Skeletal muscle tissue (tissue), 4 donors: ENCODE results near the gene RCBTB2. TPM values are rescaled to one million over a fixed set of nuclear protein-coding genes. Genes with fewer than 3 reads are reported as not detected.

ENCODE experiments used
- H3K27ac ChIP-seq: one replicate; pipeline ENCODE4 v1.7.0; 2013; ENCODE audit warnings: mild to moderate bottlenecking, low read depth, low read length, inconsistent platforms
- H3K27me3 ChIP-seq, 3 donors: one replicate each; pipeline ENCODE4 v1.7.0; 2013; ENCODE audit warnings: low read length in 3 of 3; ENCODE audit not compliant: control insufficient read depth in 3 of 3, insufficient read depth in 3 of 3
- H3K36me3 ChIP-seq, 3 donors: one replicate each; pipeline ENCODE4 v1.7.0; 2013; ENCODE audit warnings: low read length in 3 of 3; ENCODE audit not compliant: control insufficient read depth in 3 of 3, insufficient read depth in 3 of 3
- H3K4me1 ChIP-seq, 3 donors: one replicate each; pipeline ENCODE4 v1.7.0; 2013; ENCODE audit warnings: low read length in 3 of 3, mild to moderate bottlenecking in 3 of 3; ENCODE audit not compliant: control insufficient read depth in 3 of 3, insufficient read depth in 3 of 3
- H3K4me3 ChIP-seq, 3 donors: one replicate each; pipeline ENCODE4 v1.7.0; 2013; ENCODE audit warnings: low read length in 3 of 3
- H3K9ac ChIP-seq, 3 donors: one replicate each; pipeline ENCODE4 v1.7.0; 2013; ENCODE audit warnings: low read length in 3 of 3, mild to moderate bottlenecking in 3 of 3, moderate library complexity in 2 of 3, low read depth in 1 of 3
- H3K9me3 ChIP-seq, 3 donors: one replicate each; pipeline ENCODE4 v1.7.0; 2013; ENCODE audit warnings: low read length in 3 of 3; ENCODE audit not compliant: control insufficient read depth in 3 of 3
- total RNA-seq: library from RNA; depleted of rRNA; stranded (reverse); fragments of >200 nt; gene quantifications from one replicate; pipeline ENCODE4 v1.2.3, GENCODE V29; 2014
- donor health status: Osteomylitis.

The RCBTB2 gene
- total RNA-seq, 1 donor from 2014 or later: 18.3 TPM

DNA sequence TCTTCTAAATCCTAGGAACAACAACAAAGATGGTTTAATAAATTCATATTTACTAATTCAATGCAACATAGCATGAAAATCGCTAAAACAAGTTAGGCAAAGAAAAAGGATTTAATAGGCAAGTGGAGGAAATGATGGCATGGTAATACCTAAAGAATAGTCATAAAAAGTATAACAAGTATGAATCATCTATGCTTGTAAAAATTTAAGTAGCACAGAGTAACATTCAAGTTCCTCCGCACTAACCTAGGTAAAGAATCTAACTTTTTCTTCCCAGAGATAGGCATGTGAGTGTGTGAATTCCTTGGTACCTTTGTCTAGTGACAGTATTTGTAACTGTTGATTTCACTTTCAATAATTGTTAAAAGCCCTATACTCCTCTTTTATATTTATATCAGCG is 42.6 kb downstream of the RCBTB2 start:
- no peak overlapping the region for H3K9ac ChIP-seq
- H3K27me3 ChIP-seq: no peaks in the 10 kb centered on the region
- no peaks in the 10 kb centered on the region for H3K9me3 ChIP-seq
- H3K27ac ChIP-seq: no peak overlapping the region
- peaks cover 4 to 10% (median 9%) of the 10 kb centered on the region in 3 donors for H3K4me1 ChIP-seq
- H3K36me3 ChIP-seq: peaks cover 0 to 5% (median 0%) of the 10 kb centered on the region in 3 donors
- H3K4me3 ChIP-seq: no peak overlapping the region

DNA sequence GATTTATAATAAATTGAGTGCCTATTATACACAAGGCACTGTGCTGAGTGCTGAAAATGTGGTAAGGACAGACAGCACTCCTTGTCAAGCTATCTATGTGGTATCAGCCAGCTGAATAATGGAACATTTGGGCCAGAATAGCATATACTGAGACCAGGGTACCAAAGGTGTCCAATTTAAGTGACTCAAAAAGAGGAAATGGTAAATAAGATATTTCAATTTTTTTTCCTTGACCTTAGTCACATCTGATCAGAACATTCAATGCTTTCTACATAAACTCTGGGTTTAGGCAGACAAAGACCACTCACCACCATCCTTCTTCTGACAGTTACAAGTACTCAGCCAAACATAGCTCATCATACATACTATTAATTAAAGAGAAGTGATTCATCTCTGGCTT is 43.2 kb downstream of the RCBTB2 start:
- Histone ChIP-seq H3K27ac (no peak overlapping the region), H3K36me3 (peaks cover 0 to 5% (median 0%) of the 10 kb centered on the region in 3 donors), H3K9me3 (no peaks in the 10 kb centered on the region), H3K9ac (no peak overlapping the region), H3K4me1 (peaks cover 4 to 10% (median 9%) of the 10 kb centered on the region in 3 donors), H3K27me3 (no peaks in the 10 kb centered on the region), H3K4me3 (no peak overlapping the region)

DNA sequence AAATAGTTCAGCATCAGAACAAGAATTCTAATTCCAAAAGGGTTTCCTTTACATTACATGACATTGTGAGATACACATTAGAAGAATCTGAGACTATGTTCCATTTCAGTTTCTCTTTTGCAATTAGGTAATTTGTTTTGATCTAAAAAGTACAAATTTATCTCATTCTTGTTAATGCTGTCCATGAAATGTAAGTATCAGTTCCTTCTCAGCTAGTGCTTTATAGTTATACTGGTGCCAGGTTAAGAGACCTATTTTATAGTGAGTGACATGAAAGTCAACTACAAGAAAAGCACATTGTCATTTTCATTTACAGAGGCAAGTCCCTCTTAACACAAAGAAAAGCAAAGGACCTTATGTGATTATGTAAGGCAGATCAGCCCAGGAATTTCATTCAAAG is 43.9 kb downstream of the RCBTB2 start:
- Histone ChIP-seq H3K4me1 (peaks cover 4 to 10% (median 9%) of the 10 kb centered on the region in 3 donors), H3K9ac (no peak overlapping the region), H3K27me3 (no peaks in the 10 kb centered on the region), H3K4me3 (no peak overlapping the region), H3K36me3 (peaks cover 0 to 5% (median 0%) of the 10 kb centered on the region in 3 donors), H3K9me3 (no peaks in the 10 kb centered on the region), H3K27ac (no peak overlapping the region)

- Histone ChIP-seq H3K9ac (no peak overlapping the region), H3K27me3 (no peaks in the 10 kb centered on the region), H3K27ac (no peak overlapping the region), H3K4me3 (no peak overlapping the region), H3K9me3 (no peaks in the 10 kb centered on the region), H3K36me3 (peaks cover 0 to 5% (median under 1%) of the 10 kb centered on the region in 3 donors), H3K4me1 (peaks cover 4% of the 10 kb centered on the region in 3 donors)
These were observed 44.9 kb downstream of the RCBTB2 start for GRCh38 chr13:48487968-48488367.

- Histone ChIP-seq H3K9me3 (no peaks in the 10 kb centered on the region), H3K36me3 (peaks cover 0 to 5% (median 2%) of the 10 kb centered on the region in 3 donors), H3K4me3 (no peak overlapping the region), H3K9ac (no peak overlapping the region), H3K27ac (no peak overlapping the region), H3K27me3 (no peaks in the 10 kb centered on the region), H3K4me1 (peaks cover under 1 to 4% (median under 1%) of the 10 kb centered on the region in 3 donors)
These were observed 46.0 kb downstream of the RCBTB2 start for GRCh38 chr13:48486836-48487235.

DNA sequence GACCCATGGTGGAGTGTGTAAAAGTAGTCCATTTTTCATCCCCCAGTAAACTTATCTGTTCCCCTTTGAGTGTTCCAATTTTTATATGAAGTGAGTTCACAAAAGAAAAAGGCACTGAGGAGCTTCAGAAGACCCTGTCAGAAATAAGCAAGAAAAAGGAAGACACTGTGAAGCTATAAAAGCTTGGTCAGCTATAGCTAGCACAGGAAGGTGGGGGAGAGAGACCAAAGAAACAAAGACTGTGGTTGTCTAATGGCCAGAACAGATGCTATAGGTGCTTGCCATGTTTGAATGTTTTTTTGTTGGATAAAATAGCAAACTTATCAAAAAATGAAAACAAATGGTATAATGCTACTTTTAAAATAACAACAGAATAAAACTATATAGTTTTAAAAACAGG is 46.5 kb downstream of the RCBTB2 start:
- no peak overlapping the region for H3K4me3 ChIP-seq
- H3K27me3 ChIP-seq: no peaks in the 10 kb centered on the region
- peaks cover 0 to 5% (median 2%) of the 10 kb centered on the region in 3 donors for H3K36me3 ChIP-seq
- no peak overlapping the region for H3K9ac ChIP-seq
- no peak overlapping the region for H3K27ac ChIP-seq
- H3K4me1 ChIP-seq: peaks cover 0 to under 1% (median 0%) of the 10 kb centered on the region in 3 donors
- no peaks in the 10 kb centered on the region for H3K9me3 ChIP-seq

- no peaks in the 10 kb centered on the region for H3K4me1 ChIP-seq
- H3K9me3 ChIP-seq: no peaks in the 10 kb centered on the region
- H3K9ac ChIP-seq: no peak overlapping the region
- H3K27me3 ChIP-seq: no peaks in the 10 kb centered on the region
- no peak overlapping the region for H3K4me3 ChIP-seq
- H3K36me3 ChIP-seq: peaks cover 0 to 5% (median 2%) of the 10 kb centered on the region in 3 donors
- H3K27ac ChIP-seq: no peak overlapping the region
These were observed 47.4 kb downstream of the RCBTB2 start for GRCh38 chr13:48485432-48485831.

DNA sequence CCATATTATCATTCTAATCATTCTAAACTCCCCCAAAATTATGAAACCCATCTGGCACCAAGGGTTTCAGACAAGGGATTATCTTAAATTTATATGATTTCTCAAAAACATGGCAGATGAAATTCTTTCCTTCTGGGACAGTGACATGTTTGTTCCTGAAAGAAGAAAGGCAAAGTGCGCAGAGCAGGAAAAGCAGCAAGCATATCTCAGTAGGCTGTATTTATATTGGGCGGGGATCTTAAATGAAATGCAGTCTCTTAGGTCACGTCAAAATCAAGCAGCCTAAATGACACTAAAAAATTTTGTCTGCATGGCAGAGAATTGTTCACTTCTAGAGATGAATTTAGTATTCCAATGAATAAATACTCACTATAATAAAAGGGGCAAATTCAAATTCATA is 49.3 kb downstream of the RCBTB2 start:
- Histone ChIP-seq H3K9ac (no peak overlapping the region), H3K36me3 (peaks cover 4 to 6% (median 5%) of the 10 kb centered on the region in 3 donors), H3K27me3 (no peaks in the 10 kb centered on the region)

DNA sequence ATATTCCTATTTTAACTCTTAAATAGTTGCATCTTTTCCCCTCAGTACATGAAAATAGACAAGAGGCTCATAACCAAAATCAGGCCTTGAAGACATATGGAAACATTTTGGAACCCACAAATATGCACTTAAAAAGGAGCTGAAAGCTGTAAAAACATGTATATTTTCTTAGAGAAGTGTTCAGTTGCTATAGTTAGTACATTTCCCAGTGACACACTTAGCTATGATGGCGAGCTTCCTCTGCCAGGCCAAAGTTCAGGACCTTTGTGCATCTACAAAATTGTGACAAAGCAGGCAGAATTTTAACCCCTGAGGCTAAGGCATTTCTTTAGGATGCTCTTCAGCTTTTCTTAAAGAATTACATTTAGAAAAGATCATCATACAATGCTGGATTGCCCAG is 54.5 kb downstream of the RCBTB2 start:
- H3K9ac ChIP-seq: no peak overlapping the region
- H3K27me3 ChIP-seq: no peaks in the 10 kb centered on the region
- H3K9me3 ChIP-seq: no peaks in the 10 kb centered on the region
- H3K4me3 ChIP-seq: no peak overlapping the region
- peaks cover 4 to 8% (median 8%) of the 10 kb centered on the region in 3 donors for H3K36me3 ChIP-seq
- H3K27ac ChIP-seq: no peak overlapping the region
- H3K4me1 ChIP-seq: no peaks in the 10 kb centered on the region

More for the DNA sequence above, 49.3 kb downstream of the RCBTB2 start:
- H3K9me3 ChIP-seq: no peaks in the 10 kb centered on the region
- H3K4me1 ChIP-seq: no peaks in the 10 kb centered on the region
- H3K27ac ChIP-seq: no peak overlapping the region
- no peak overlapping the region for H3K4me3 ChIP-seq

- no peak overlapping the region for H3K9ac ChIP-seq
- peaks cover 4 to 8% (median 6%) of the 10 kb centered on the region in 3 donors for H3K36me3 ChIP-seq
- H3K4me1 ChIP-seq: no peaks in the 10 kb centered on the region
- no peak overlapping the region for H3K27ac ChIP-seq
- H3K9me3 ChIP-seq: no peaks in the 10 kb centered on the region
- no peak overlapping the region for H3K4me3 ChIP-seq
- H3K27me3 ChIP-seq: no peaks in the 10 kb centered on the region
These were observed 55.6 kb downstream of the RCBTB2 start for GRCh38 chr13:48477191-48477855.
